ENCODE data around the gene RAB6B. TPM values are rescaled to one million over a fixed set of nuclear protein-coding genes. Genes with fewer than 3 reads are reported as not detected.

RAB6B gene
- total RNA-seq, 2 donors from 2014 or later, result 2.2 to 3.0 TPM

DNA sequence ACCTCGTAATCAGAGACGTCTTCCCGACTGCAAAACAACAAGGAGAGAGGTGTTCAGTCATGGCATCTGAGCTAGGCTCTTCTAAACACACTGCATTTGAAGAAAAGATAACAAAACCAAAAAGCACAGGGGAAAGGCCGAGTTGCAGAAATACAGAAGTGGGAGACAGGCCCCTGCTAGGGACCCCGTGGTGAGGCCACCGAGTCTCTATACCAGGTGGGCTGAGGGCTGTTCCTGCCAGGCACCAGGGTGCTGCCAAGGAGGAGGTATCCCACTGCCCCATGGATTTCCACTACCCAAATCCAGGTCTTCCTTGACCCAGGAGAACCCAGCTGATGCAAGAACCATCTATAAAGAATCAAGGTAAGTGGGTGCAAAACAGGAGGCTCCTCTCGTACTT, 31.1 kb downstream of the RAB6B start:
- Histone ChIP-seq H3K27me3 (ENCODE audit: control insufficient read depth, insufficient read depth, low read length, poor library complexity, severe bottlenecking) (no peaks in the 10 kb centered on the region), H3K9ac (ENCODE audit: extremely low read depth, low read length, poor library complexity, severe bottlenecking) (no peak overlapping the region), H3K4me3 (ENCODE audit: low read length) (no peak overlapping the region), H3K4me1 (ENCODE audit: control insufficient read depth, insufficient read depth, low read length) (no peaks in the 10 kb centered on the region), H3K9me3 (ENCODE audit: control insufficient read depth, low read length) (no peaks in the 10 kb centered on the region), H3K27ac (ENCODE audit: low read depth, low read length) (no peak overlapping the region), H3K36me3 (ENCODE audit: control insufficient read depth, insufficient read depth, low read length) (no peaks in the 10 kb centered on the region)
- Mint-ChIP-seq H3K36me3 (ENCODE audit: low read depth) (no peaks in the 10 kb centered on the region), H3K9me3 (no peaks in the 10 kb centered on the region), H3K4me3 (no peak overlapping the region), H3K27me3 (ENCODE audit: insufficient read depth) (no peaks in the 10 kb centered on the region), H3K4me1 (no peaks in the 10 kb centered on the region), H3K27ac (no peak overlapping the region)
- no peak for TF ChIP-seq CTCF (conservative IDR thresholded peaks at IDR 0.05)
- DNase-seq, result no peak
- 74 to 78% methylated on average over 6 to 7 of the region's 7 CpGs for WGBS, 2 experiments (ENCODE audit: insufficient coverage in 1 of 2, insufficient read length in 1 of 2)

GRCh38 chr3:133863911-133864310, 31.8 kb downstream of the RAB6B start:
- H3K36me3 Mint-ChIP-seq (ENCODE audit: low read depth), result no peaks in the 10 kb centered on the region
- no peaks in the 10 kb centered on the region for H3K4me1 ChIP-seq (ENCODE audit: control insufficient read depth, insufficient read depth, low read length)
- no peaks in the 10 kb centered on the region for H3K36me3 ChIP-seq (ENCODE audit: control insufficient read depth, insufficient read depth, low read length)
- no peaks in the 10 kb centered on the region for H3K27me3 ChIP-seq (ENCODE audit: control insufficient read depth, insufficient read depth, low read length, poor library complexity, severe bottlenecking)
- TF ChIP-seq CTCF (conservative IDR thresholded peaks at IDR 0.05), result no peak
- WGBS, 2 experiments (ENCODE audit: insufficient coverage in 1 of 2, insufficient read length in 1 of 2), result 81% methylated on average over 6 of the region's 11 CpGs; no CpG with 5 or more reads in 1 of the 2 experiments
- H3K27ac ChIP-seq (ENCODE audit: low read depth, low read length), result no peak overlapping the region
- no peaks in the 10 kb centered on the region for H3K27me3 Mint-ChIP-seq (ENCODE audit: insufficient read depth)
- no peak overlapping the region for H3K4me3 ChIP-seq (ENCODE audit: low read length)
- no peak overlapping the region for H3K4me3 Mint-ChIP-seq
- no peak overlapping the region for H3K27ac Mint-ChIP-seq
- no peak overlapping the region for H3K9ac ChIP-seq (ENCODE audit: extremely low read depth, low read length, poor library complexity, severe bottlenecking)
- H3K9me3 Mint-ChIP-seq, result no peaks in the 10 kb centered on the region
- H3K9me3 ChIP-seq (ENCODE audit: control insufficient read depth, low read length), result no peaks in the 10 kb centered on the region
- no peak for DNase-seq
- no peaks in the 10 kb centered on the region for H3K4me1 Mint-ChIP-seq

DNA sequence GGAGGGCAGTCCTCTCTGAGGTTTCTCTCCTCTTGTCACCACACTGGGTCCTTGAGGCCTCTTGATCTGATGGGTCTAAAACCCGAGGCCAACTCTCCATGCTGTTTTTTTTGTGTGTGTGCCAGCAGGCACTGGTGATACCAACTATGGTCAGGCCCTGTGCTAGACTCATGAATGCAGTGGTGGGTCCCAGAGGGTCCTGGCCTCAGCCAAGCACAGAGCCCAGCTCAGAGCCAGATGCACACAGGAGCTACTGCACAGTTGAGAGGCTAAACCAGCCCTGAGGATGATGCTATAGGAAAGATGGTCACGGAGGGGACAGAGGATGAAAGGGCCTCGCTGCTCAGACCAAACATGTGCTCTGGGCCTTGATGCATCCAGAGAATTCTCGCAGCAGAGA, 33.5 kb downstream of the RAB6B start:
- no peak overlapping the region for H3K27ac Mint-ChIP-seq
- no peaks in the 10 kb centered on the region for H3K36me3 ChIP-seq (ENCODE audit: control insufficient read depth, insufficient read depth, low read length)
- 87 to 97% methylated on average over 3 to 4 of the region's 4 CpGs for WGBS, 2 experiments (ENCODE audit: insufficient coverage in 1 of 2, insufficient read length in 1 of 2)
- no peak for TF ChIP-seq CTCF (conservative IDR thresholded peaks at IDR 0.05)
- no peak overlapping the region for H3K4me3 ChIP-seq (ENCODE audit: low read length)
- H3K4me1 ChIP-seq (ENCODE audit: control insufficient read depth, insufficient read depth, low read length), result no peaks in the 10 kb centered on the region
- H3K4me3 Mint-ChIP-seq, result no peak overlapping the region
- no peaks in the 10 kb centered on the region for H3K4me1 Mint-ChIP-seq
- no peak for DNase-seq
- H3K27ac ChIP-seq (ENCODE audit: low read depth, low read length), result no peak overlapping the region
- no peak overlapping the region for H3K9ac ChIP-seq (ENCODE audit: extremely low read depth, low read length, poor library complexity, severe bottlenecking)
- H3K9me3 ChIP-seq (ENCODE audit: control insufficient read depth, low read length), result no peaks in the 10 kb centered on the region
- H3K27me3 Mint-ChIP-seq (ENCODE audit: insufficient read depth), result no peaks in the 10 kb centered on the region
- no peaks in the 10 kb centered on the region for H3K9me3 Mint-ChIP-seq
- H3K36me3 Mint-ChIP-seq (ENCODE audit: low read depth), result no peaks in the 10 kb centered on the region
- no peaks in the 10 kb centered on the region for H3K27me3 ChIP-seq (ENCODE audit: control insufficient read depth, insufficient read depth, low read length, poor library complexity, severe bottlenecking)

All from endodermal cell (in vitro differentiated cells).